NB4 (cell line): ENCODE measurements around the gene KIT.

Source experiments
- MYC ChIP-seq: IDR thresholded peaks from 2 replicates; pipeline ENCODE4 v1.6.1; 2011; ENCODE audit warnings: low read depth, low read length
- POLR2A ChIP-seq: IDR thresholded peaks from 2 replicates; pipeline ENCODE4 v1.6.1; 2011; ENCODE audit warnings: mild to moderate bottlenecking; ENCODE audit not compliant: insufficient read length; ENCODE audit errors: extremely low read depth
- TF ChIP-seq, protein P1 (sequence below): IDR thresholded peaks from one replicate; pipeline ENCODE4 v1.5.1; 2012; ENCODE audit warnings: low read depth, low read length
- TF ChIP-seq, protein P2 (sequence below): IDR thresholded peaks from 2 replicates; pipeline ENCODE4 v1.6.1; 2011; ENCODE audit warnings: low read depth, low read length

DNA sequence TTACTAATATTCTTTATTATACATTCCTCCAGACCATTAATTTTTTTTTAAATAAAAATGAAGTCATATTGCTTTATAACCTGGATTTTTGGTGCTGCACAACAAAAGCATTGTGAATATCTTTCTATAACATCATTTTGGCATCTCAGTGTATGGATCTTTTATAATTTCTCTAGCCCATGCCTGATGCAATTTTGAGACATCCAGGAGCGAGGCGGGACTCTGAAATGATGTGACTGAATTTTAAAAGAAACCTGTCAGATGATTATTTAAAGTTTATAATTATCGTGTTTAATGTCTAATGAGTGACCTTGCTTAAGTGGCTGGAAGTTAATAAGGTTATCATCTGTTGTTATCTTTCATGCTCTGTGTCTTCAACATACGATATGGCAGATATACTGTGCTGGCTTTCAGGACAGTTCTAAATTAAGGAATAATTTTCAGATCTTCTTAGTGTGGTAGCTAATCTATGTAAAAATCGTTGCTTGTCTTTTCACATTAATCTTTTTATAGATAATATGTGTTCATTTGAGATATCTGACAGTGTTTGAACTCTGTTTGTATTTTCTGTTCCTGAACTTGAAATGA, 58.8 kb downstream of the KIT start:
- TF ChIP-seq, protein P1, sequence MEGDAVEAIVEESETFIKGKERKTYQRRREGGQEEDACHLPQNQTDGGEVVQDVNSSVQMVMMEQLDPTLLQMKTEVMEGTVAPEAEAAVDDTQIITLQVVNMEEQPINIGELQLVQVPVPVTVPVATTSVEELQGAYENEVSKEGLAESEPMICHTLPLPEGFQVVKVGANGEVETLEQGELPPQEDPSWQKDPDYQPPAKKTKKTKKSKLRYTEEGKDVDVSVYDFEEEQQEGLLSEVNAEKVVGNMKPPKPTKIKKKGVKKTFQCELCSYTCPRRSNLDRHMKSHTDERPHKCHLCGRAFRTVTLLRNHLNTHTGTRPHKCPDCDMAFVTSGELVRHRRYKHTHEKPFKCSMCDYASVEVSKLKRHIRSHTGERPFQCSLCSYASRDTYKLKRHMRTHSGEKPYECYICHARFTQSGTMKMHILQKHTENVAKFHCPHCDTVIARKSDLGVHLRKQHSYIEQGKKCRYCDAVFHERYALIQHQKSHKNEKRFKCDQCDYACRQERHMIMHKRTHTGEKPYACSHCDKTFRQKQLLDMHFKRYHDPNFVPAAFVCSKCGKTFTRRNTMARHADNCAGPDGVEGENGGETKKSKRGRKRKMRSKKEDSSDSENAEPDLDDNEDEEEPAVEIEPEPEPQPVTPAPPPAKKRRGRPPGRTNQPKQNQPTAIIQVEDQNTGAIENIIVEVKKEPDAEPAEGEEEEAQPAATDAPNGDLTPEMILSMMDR, result no peak
- no peak for TF ChIP-seq POLR2A
- TF ChIP-seq MYC, result no peak
- TF ChIP-seq, protein P2, sequence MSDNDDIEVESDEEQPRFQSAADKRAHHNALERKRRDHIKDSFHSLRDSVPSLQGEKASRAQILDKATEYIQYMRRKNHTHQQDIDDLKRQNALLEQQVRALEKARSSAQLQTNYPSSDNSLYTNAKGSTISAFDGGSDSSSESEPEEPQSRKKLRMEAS, result no peak
